WI38 (cell line): Measurements from ENCODE around the gene FAM3C.

Experiments
- H3K4me3 ChIP-seq: 2 replicates; pipeline ENCODE4 v1.5.1; 2011; ENCODE audit warnings: low read depth, mild to moderate bottlenecking, control low read depth, low read length
- CTCF ChIP-seq: IDR thresholded peaks from 2 replicates; pipeline ENCODE4 v1.5.1; 2012; ENCODE audit warnings: low read depth, mild to moderate bottlenecking, control low read depth, low read length

Gene FAM3C

GRCh38 chr7:121305109-121305508 lies 91.0 kb downstream of the FAM3C start:
- H3K4me3 ChIP-seq = no peak overlapping the region
- no peak for TF ChIP-seq CTCF

GRCh38 chr7:121304102-121304658 lies 91.9 kb downstream of the FAM3C start:
- no peak overlapping the region for H3K4me3 ChIP-seq
- no peak for TF ChIP-seq CTCF

- TF ChIP-seq CTCF = no peak
- no peak overlapping the region for H3K4me3 ChIP-seq
Observed at GRCh38 chr7:121303422-121304101, 92.5 kb downstream of the FAM3C start.

- TF ChIP-seq CTCF = no peak
- peak overlapping the region; percentile 11; the same call in 1 of the 2 replicates for H3K4me3 ChIP-seq
Observed at GRCh38 chr7:121302214-121302745, 93.8 kb downstream of the FAM3C start.

GRCh38 chr7:121301446-121302213 lies 94.5 kb downstream of the FAM3C start:
- no peak for TF ChIP-seq CTCF
- H3K4me3 ChIP-seq = no peak overlapping the region

- TF ChIP-seq CTCF = no peak
- H3K4me3 ChIP-seq = no peak overlapping the region
Observed at GRCh38 chr7:121300685-121301420, 95.3 kb downstream of the FAM3C start.
